Colonic mucosa (tissue), 4 donors: ENCODE results near the gene SLC25A34. TPM values are rescaled to one million over a fixed set of nuclear protein-coding genes. Genes with fewer than 3 reads are reported as not detected.

Source experiments
- DNase-seq: peaks from one replicate; pipeline ENCODE4 v3.0.0-alpha.2; 2020
- H3K27ac ChIP-seq: fragments of 200-600 bp; one replicate; pipeline ENCODE4 v1.8.0; 2021
- H3K27me3 ChIP-seq: fragments of 200-600 bp; one replicate; pipeline ENCODE4 v1.8.0; 2021
- H3K36me3 ChIP-seq: fragments of 200-600 bp; one replicate; pipeline ENCODE4 v1.8.0; 2021
- H3K4me1 ChIP-seq: fragments of 200-600 bp; one replicate; pipeline ENCODE4 v1.8.0; 2021; ENCODE audit warnings: mild to moderate bottlenecking
- H3K4me3 ChIP-seq: fragments of 200-600 bp; one replicate; pipeline ENCODE4 v1.8.0; 2021
- H3K9ac ChIP-seq, 2 donors: one replicate each; pipeline ENCODE4 v1.7.0; 2013; ENCODE audit warnings: control low read depth in 2 of 2, low read depth in 2 of 2, low read length in 2 of 2
- H3K9me3 ChIP-seq: fragments of 200-600 bp; one replicate; pipeline ENCODE4 v1.8.0; 2021
- intact Hi-C: fragments of 100-400 bp; cut with DNase I; formaldehyde crosslinking; loops from one replicate; pipeline ENCODE4 v1.14.1; 2022
- total RNA-seq, 2 donors: library from RNA; stranded (reverse); fragmentation: NEBNext Ultra II Directional in 1 of 2; extraction: Animal tissue kit (Norgen Biotek cat#: 25700) in 1 of 2; gene quantifications; one replicate each; pipeline ENCODE4 v1.2.1, GENCODE V29; 2021
- TF ChIP-seq, protein P1 (sequence below): fragments of 200-600 bp; IDR thresholded peaks from one replicate; pipeline ENCODE4 v1.8.0; 2022; ENCODE audit warnings: antibody characterized with exemption, mild to moderate bottlenecking
- donor health status: healthy.
- donor health status: DM: no; HTN: no; CAD: no.
- donor health status: DM: no; HTN: no; CAD: no.

The SLC25A34 gene
- total RNA-seq, 2 donors from 2014 or later = 3.2 to 16.0 TPM

DNA sequence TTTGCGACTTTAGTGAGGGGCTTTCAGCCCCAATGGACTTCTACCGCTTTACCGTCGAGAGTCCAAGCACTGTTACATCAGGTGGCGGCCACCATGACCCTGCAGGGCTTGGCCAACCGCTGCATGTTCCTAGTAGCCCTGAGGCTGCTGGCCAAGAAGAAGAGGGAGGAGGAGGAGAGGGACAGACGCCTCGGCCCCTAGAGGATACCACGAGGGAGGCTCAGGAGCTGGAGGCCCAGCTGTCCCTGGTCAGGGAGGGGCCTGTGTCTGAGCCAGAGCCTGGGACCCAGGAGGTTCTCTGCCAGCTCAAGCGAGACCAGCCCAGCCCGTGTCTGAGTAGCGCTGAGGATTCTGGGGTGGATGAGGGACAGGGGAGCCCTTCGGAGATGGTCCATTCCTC lies 8.6 kb upstream of the SLC25A34 start:
- intact Hi-C loops = loop anchor here (10.0 kb wide), 1 partner anchor 103 kb away; no protein-coding TSS in a partner anchor
- Histone ChIP-seq H3K27me3 (no peaks in the 10 kb centered on the region), H3K9ac (no peak overlapping the region), H3K36me3 (peaks cover 21% of the 10 kb centered on the region), H3K4me1 (no peaks in the 10 kb centered on the region), H3K27ac (no peak overlapping the region), H3K9me3 (no peaks in the 10 kb centered on the region), H3K4me3 (no peak overlapping the region)
- TF ChIP-seq, protein P1, sequence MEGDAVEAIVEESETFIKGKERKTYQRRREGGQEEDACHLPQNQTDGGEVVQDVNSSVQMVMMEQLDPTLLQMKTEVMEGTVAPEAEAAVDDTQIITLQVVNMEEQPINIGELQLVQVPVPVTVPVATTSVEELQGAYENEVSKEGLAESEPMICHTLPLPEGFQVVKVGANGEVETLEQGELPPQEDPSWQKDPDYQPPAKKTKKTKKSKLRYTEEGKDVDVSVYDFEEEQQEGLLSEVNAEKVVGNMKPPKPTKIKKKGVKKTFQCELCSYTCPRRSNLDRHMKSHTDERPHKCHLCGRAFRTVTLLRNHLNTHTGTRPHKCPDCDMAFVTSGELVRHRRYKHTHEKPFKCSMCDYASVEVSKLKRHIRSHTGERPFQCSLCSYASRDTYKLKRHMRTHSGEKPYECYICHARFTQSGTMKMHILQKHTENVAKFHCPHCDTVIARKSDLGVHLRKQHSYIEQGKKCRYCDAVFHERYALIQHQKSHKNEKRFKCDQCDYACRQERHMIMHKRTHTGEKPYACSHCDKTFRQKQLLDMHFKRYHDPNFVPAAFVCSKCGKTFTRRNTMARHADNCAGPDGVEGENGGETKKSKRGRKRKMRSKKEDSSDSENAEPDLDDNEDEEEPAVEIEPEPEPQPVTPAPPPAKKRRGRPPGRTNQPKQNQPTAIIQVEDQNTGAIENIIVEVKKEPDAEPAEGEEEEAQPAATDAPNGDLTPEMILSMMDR = no peak
- DNase-seq = no peak

DNA sequence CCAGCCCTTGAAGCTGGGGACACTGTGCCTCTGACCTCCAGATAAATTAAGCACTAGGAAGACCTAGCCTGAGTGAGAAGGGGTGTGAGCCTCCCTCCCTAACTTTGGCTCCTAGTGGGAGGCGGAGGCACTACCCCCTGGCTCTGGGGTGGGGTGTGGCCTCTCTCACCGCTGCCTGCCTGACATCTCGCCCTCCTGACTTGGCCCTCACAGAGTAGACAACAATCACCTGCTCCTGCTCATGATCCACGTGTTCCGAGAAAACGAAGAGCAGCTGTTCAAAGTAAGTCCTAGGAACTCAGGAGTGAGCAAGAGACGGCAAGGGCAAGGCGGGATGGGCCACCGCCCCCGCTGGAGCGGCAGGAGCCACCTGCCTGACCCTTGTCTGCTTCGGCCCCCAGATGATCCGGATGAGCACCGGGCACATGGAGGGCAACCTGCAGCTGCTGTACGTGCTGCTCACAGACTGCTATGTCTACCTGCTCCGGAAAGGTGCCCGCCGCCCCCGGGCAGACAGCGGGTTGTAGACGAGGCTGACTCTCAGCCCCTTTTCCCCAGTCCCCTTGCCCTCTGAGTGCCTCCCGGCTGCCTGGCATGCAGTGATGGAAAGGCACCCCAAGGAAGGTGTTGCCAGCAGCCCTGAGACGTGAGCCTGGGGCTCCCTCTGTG lies 8.1 kb upstream of the SLC25A34 start:
- Histone ChIP-seq H3K9me3 (no peaks in the 10 kb centered on the region), H3K9ac (no peak overlapping the region), H3K36me3 (peaks cover 24% of the 10 kb centered on the region), H3K4me1 (no peaks in the 10 kb centered on the region), H3K27me3 (no peaks in the 10 kb centered on the region), H3K4me3 (no peak overlapping the region), H3K27ac (no peak overlapping the region)
- TF ChIP-seq, protein P1 = no peak
- no peak for DNase-seq
- intact Hi-C loops = loop anchor here (10.0 kb wide), 1 partner anchor 103 kb away; no protein-coding TSS in a partner anchor

DNA sequence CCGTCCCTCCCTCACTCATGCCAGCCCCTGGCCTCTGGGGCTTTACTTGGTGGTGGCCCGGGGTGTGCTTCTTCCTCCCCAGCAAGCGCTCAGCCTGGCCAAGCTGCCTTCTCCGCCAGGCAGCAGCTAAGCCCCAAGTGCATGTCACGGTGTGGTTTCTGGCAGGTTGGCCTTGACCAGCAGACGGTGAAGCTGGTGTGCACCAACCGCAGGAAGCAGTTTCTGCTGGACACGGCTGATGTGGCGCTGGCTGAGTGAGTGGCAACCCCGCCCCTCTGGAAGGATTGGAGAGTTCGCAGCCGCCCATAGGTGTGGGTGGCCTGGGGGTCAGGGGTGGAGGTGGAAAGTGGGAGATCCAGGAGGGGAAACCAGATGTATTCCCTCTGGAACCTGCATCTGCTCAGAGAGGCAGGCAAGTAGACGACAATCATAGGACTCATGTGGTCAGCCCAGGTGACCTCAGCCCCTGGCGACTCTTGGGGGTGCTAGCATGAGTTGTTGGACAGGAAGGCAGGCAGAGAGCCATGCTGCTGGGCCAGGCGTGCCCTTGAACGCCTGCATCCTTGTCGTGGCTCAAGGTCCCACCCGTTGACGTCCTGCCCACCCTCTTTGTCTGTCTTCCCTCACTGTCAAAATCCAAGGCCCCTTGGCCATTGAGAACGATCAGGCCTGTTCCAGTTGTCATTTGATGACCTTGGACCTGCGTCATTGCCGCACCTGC lies 7.0 kb upstream of the SLC25A34 start:
- TF ChIP-seq, protein P1 = no peak
- H3K27me3 ChIP-seq = no peaks in the 10 kb centered on the region
- intact Hi-C loops = loop anchor here (10.0 kb wide), 1 partner anchor 104 kb away; no protein-coding TSS in a partner anchor
- no peaks in the 10 kb centered on the region for H3K9me3 ChIP-seq
- H3K4me1 ChIP-seq = no peaks in the 10 kb centered on the region
- H3K36me3 ChIP-seq = peaks cover 28% of the 10 kb centered on the region
- H3K9ac ChIP-seq = no peak overlapping the region
- no peak overlapping the region for H3K27ac ChIP-seq
- H3K4me3 ChIP-seq = no peak overlapping the region
- no peak for DNase-seq

DNA sequence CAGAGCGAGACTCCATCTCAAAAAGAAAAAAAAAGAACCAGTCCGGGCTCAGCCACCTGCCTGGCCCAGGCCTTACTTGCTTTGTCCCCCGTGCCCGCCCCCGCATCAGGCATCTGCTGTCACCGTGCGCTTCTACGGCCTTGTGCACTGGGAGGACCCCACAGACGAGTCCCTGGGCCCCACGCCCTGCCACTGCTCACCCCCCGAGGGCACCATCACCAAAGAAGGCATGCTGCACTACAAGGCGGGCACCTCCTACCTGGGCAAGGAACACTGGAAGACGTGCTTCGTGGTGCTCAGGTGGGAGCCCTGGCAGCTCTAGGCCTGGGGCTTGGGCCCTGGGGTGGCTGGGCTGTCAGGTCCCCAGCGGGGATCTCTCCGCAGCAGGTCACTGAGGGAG lies 5.6 kb upstream of the SLC25A34 start:
- intact Hi-C loops = no loop called here
- no peak overlapping the region for H3K27ac ChIP-seq
- peaks cover 25% of the 10 kb centered on the region for H3K36me3 ChIP-seq
- no peaks in the 10 kb centered on the region for H3K9me3 ChIP-seq
- H3K4me3 ChIP-seq = no peak overlapping the region
- H3K27me3 ChIP-seq = no peaks in the 10 kb centered on the region
- TF ChIP-seq, protein P1 = no peak
- no peak for DNase-seq
- H3K4me1 ChIP-seq = peaks cover under 1% of the 10 kb centered on the region
- no peak overlapping the region for H3K9ac ChIP-seq

DNA sequence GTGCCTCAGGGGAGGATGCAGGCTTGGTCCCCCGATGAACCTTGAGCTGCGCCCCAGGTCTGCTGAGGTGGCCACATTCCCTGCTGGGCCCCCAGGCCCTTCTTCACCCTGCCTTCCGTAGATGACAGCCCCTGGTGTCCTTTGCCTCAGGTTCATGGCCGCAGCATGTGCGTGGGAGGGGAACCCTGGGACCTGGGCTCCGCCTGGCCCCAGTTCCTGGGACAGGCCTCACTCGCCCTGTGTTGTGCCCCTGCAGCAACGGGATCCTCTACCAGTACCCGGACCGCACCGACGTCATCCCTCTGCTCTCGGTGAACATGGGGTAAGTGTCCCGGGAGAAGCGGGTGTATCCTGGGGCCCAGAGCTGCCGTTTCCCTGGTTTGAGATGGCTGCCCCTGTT lies 5.1 kb upstream of the SLC25A34 start:
- Histone ChIP-seq H3K27me3 (no peaks in the 10 kb centered on the region), H3K36me3 (peaks cover 23% of the 10 kb centered on the region), H3K4me1 (peaks cover 5% of the 10 kb centered on the region), H3K9me3 (no peaks in the 10 kb centered on the region), H3K4me3 (no peak overlapping the region), H3K9ac (no peak overlapping the region), H3K27ac (no peak overlapping the region)
- TF ChIP-seq, protein P1 = no peak
- intact Hi-C loops = no loop called here
- DNase-seq = no peak
